Coronary artery (tissue), 2 donors: Measurements from ENCODE around the gene RNASE1.
"Not testable (repeated sequence)": the region's sequence is repeated elsewhere in the genome, so short reads cannot be mapped to it uniquely, and the experiment has no call there.

Experiments used
- DNase-seq: peaks from one replicate; pipeline ENCODE4 v3.0.0-alpha.2; 2017; ENCODE audit warnings: low spot score
- H3K27ac ChIP-seq, 2 donors: fragments of 200-600 bp; sonication (generic); one replicate each; pipeline ENCODE4 v1.5.1; 2016 to 2019
- H3K4me3 ChIP-seq: fragments of 200-600 bp; sonication (generic); 2 replicates; pipeline ENCODE4 v1.5.1; 2016; ENCODE audit warnings: mild to moderate bottlenecking, moderate library complexity
- TF ChIP-seq, protein P1 (sequence below): fragments of 200-600 bp; sonication (generic); IDR thresholded peaks from one replicate; pipeline ENCODE4 v1.5.1; 2019; ENCODE audit warnings: antibody characterized with exemption

RNASE1 gene

GRCh38 chr14:20836668-20837338 lies 34.2 kb upstream of the RNASE1 start:
- no peak for DNase-seq
- TF ChIP-seq, protein P1, sequence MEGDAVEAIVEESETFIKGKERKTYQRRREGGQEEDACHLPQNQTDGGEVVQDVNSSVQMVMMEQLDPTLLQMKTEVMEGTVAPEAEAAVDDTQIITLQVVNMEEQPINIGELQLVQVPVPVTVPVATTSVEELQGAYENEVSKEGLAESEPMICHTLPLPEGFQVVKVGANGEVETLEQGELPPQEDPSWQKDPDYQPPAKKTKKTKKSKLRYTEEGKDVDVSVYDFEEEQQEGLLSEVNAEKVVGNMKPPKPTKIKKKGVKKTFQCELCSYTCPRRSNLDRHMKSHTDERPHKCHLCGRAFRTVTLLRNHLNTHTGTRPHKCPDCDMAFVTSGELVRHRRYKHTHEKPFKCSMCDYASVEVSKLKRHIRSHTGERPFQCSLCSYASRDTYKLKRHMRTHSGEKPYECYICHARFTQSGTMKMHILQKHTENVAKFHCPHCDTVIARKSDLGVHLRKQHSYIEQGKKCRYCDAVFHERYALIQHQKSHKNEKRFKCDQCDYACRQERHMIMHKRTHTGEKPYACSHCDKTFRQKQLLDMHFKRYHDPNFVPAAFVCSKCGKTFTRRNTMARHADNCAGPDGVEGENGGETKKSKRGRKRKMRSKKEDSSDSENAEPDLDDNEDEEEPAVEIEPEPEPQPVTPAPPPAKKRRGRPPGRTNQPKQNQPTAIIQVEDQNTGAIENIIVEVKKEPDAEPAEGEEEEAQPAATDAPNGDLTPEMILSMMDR, result no peak
- Histone ChIP-seq H3K4me3 (no peak overlapping the region), H3K27ac (no peak overlapping the region)

DNA sequence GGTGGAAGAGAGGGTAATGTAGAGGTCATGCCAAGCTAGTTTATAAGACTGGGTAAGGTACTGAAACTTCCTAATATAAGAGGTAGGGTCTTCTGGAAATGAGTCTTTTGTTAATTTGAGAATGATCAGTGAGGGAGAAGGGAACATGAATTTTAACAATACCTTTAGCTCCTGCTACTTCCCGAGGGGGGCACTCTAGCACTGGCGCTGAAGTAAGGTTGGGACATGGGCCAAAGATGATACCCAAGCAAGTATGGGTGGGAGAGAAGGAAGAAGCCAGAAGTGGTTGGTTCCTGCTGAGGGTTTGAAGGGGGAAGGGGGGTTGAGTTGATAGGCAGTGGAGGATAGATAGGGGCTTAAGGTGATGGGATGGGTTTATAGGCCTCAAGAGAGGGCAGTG lies 32.3 kb upstream of the RNASE1 start:
- Histone ChIP-seq H3K4me3 (no peak overlapping the region), H3K27ac (no peak overlapping the region)
- no peak for DNase-seq
- TF ChIP-seq, protein P1, result no peak

GRCh38 chr14:20830831-20831230 lies 28.2 kb upstream of the RNASE1 start:
- TF ChIP-seq, protein P1, result no peak
- no peak for DNase-seq
- Histone ChIP-seq H3K4me3 (no peak overlapping the region), H3K27ac (no peak overlapping the region)

GRCh38 chr14:20828024-20828694 lies 25.5 kb upstream of the RNASE1 start:
- DNase-seq, H3K27ac ChIP-seq: not testable (repeated sequence)

GRCh38 chr14:20827326-20827725 lies 24.7 kb upstream of the RNASE1 start:
- TF ChIP-seq, protein P1, result no peak
- Histone ChIP-seq H3K4me3 (no peak overlapping the region), H3K27ac (no peak overlapping the region)
- no peak for DNase-seq

More at GRCh38 chr14:20828024-20828694, 25.5 kb upstream of the RNASE1 start:
- not testable (repeated sequence) for H3K4me3 ChIP-seq

DNA sequence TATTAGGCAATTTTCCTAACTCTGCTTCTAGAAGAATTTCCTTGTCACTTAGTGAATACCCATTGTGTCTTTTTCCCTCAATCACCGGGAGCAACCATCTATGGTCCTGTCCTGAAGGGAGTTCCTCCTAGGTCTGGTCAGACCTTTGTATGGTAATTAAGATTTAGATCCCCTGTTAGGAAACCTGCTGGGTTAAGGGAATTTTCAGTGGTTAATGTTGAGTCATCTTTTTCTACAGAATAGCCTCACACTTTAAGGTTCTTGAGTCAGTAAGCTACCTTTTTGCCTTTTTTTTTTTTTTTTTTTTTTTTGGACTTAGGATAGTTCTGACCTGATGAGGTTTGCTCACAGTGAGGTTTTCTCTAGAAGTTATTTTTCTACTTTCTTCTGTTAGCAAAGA lies 24.0 kb upstream of the RNASE1 start:
- DNase-seq, H3K4me3 ChIP-seq, H3K27ac ChIP-seq: not testable (repeated sequence)

- no peak overlapping the region for H3K4me3 ChIP-seq
- H3K27ac ChIP-seq, result no peak overlapping the region
- TF ChIP-seq, protein P1, result no peak
- no peak for DNase-seq
Measured at GRCh38 chr14:20823859-20824258, 21.2 kb upstream of the RNASE1 start.

DNA sequence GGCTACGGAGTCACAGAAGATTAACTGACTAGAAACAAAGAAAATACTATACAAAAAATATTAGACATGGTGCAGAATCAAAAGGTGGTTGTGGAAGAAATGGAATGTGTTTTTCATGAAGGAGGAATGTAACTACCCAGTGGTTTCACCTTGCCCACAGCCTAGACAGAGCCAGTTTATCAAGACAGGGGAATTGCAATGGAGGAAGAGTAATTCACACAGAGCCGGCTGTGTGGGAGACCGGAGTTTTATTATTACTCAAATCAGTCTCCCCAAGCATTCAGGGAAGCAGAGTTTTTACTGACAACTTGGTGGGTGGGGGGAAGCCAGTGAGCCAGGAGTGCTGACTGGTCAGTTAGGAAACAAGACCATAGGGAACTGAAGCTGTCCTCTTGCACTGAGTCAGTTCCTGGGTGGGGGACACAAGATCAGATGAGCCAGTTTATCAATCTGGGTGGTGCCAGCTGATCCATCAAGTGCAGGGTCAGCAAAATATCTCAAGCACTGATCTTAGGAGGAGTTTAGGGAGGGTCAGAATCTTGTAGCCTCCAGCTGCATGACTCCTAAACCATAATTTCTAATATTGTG lies 19.0 kb upstream of the RNASE1 start:
- H3K4me3 ChIP-seq, DNase-seq: not testable (repeated sequence)
- H3K27ac ChIP-seq, result peak overlapping the region in 1 of 2 donors; percentile 41
